ENCODE data around the gene CDH16. TPM values are rescaled to one million over a fixed set of nuclear protein-coding genes. Genes with fewer than 3 reads are reported as not detected.

CDH16 gene
- total and polyA plus RNA-seq, 2 of the 13 experiments (the other 11 are each of a cell fraction or from before 2014, with no cell fraction given) = 2.7 to 3.9 TPM

GRCh38 chr16:66925322-66925840 is 6.7 kb upstream of the CDH16 start, which contains the start of gene RRAD (continued):
- TF ChIP-seq PATZ1 (CRISPR knock-in tag; IDR thresholded peaks at IDR 0.05) = peak; percentile 23; the same call in 1 of the 2 replicates
- TF ChIP-seq ZNF337 (CRISPR knock-in tag; IDR thresholded peaks at IDR 0.05; ENCODE audit: borderline replicate concordance, low read depth) = no peak
- TF ChIP-seq ZZZ3 (CRISPR knock-in tag; IDR thresholded peaks at IDR 0.05; ENCODE audit: borderline replicate concordance) = no peak
- TF ChIP-seq NFE2L2 (IDR thresholded peaks at IDR 0.05; ENCODE audit: low read length) = no peak
- TF ChIP-seq ATF2 (CRISPR knock-in tag; IDR thresholded peaks at IDR 0.05) = no peak
- TF ChIP-seq NFAT5 (CRISPR knock-in tag; IDR thresholded peaks at IDR 0.05) = no peak
- no peak for TF ChIP-seq ZNF318 (CRISPR knock-in tag; IDR thresholded peaks at IDR 0.05)
- no peak for TF ChIP-seq TRIM22 (IDR thresholded peaks at IDR 0.05)
- no peak for TF ChIP-seq SRSF4 (IDR thresholded peaks at IDR 0.05; ENCODE audit: low read depth, low read length, poor library complexity, severe bottlenecking)
- no peak for TF ChIP-seq ZNF12 (CRISPR knock-in tag; IDR thresholded peaks at IDR 0.05)

All from HepG2 (cell line).